IPS-18c (cell line): ENCODE data around the gene SOST.

ENCODE experiments used
- H3K4me3 ChIP-seq: 2 replicates; pipeline ENCODE4 v1.7.0; 2013; ENCODE audit warnings: low read depth, mild to moderate bottlenecking, low read length, moderate library complexity; ENCODE audit not compliant: insufficient read depth
- H3K9me3 ChIP-seq: one replicate; pipeline ENCODE4 v1.6.1; 2013; ENCODE audit warnings: mild to moderate bottlenecking, low read length, moderate library complexity; ENCODE audit not compliant: control insufficient read depth, insufficient read depth

SOST gene

GRCh38 chr17:43722269-43722619 lies 36.3 kb downstream of the SOST start:
- H3K9me3 ChIP-seq, result peaks cover 3% of the 10 kb centered on the region
- H3K4me3 ChIP-seq, result no peak overlapping the region

DNA sequence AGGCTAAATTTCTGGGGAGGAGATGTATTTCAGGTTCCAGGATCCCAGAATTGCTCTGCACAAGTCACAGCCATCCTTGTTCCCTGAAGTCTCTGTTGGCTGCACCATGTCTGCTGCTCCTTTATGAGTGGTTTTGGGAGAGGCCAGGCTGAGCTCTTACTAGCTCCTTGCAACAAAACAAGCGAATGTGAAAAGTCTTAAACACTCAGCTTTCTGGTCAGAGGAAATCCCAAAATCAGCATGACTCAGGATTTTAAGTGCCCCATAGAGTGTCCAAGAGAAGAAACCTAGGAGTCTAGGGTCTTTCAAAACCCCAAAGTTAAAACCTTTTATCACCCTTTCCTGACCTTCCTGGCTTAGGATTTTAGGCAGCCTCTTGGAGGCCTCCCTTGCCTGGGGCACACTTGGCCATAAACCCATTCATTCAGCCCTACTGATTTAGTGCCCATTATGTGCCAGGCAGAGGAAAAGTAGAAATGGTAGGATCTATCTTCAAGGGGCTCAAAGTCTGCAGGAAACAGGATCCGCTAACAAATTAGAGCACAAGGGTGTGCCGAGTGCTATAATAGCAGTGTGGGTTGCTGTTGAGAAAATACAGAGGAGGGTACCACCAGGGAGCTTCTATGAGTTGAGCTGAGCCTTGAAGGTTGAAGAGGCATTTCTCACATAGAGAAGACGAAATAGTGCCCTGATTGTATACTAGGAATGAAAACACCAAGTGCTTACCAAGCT lies 36.9 kb downstream of the SOST start:
- peaks cover 3% of the 10 kb centered on the region for H3K9me3 ChIP-seq
- H3K4me3 ChIP-seq, result no peak overlapping the region

DNA sequence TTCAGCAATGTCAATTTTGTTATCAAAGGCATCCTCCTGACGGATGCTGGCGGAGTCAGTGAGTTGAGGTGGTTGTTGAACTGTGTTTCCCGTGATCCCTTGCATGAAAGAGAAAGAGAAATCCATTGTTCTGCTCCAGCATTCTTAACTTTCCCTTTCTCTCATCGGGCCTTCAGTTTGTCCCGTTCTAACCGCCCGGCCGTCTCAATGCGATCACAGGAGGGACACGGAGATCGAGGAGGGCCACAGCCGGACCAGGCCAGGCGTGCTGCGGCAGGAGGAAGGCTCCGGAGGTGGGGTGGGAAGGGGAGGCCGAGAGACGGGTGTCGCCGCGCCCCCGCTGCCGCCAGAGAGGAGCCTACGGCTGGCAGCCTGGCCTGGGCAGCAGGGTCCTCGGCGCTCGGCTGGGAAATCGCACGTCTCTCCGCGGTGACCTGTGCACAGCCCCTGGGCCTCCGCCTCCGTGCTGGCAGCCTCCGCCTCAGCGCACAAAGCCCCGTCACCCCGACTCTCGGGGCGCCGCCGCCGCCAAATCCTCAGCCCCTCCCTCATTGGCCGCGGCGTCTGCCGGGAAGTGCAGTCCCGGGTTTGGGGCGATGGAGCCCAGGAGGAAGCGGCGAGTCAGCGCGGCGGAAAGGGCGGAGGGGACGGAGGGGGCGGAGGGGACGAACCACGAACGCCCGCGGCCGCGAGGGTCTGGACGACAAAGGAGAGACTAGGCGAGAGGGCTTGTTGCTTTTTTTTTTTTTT lies 38.1 kb downstream of the SOST start:
- H3K4me3 ChIP-seq, result peak overlapping the region; percentile 67
- peaks cover 3% of the 10 kb centered on the region for H3K9me3 ChIP-seq

- Histone ChIP-seq H3K9me3 (peaks cover 3% of the 10 kb centered on the region), H3K4me3 (no peak overlapping the region)
These were observed 39.0 kb downstream of the SOST start for GRCh38 chr17:43719578-43719977.

GRCh38 chr17:43718544-43718943 lies 40.0 kb downstream of the SOST start:
- H3K4me3 ChIP-seq, result no peak overlapping the region
- peaks cover 3% of the 10 kb centered on the region for H3K9me3 ChIP-seq

- Histone ChIP-seq H3K9me3 (peaks cover 3% of the 10 kb centered on the region), H3K4me3 (no peak overlapping the region)
These were observed 40.7 kb downstream of the SOST start for GRCh38 chr17:43717913-43718312.

DNA sequence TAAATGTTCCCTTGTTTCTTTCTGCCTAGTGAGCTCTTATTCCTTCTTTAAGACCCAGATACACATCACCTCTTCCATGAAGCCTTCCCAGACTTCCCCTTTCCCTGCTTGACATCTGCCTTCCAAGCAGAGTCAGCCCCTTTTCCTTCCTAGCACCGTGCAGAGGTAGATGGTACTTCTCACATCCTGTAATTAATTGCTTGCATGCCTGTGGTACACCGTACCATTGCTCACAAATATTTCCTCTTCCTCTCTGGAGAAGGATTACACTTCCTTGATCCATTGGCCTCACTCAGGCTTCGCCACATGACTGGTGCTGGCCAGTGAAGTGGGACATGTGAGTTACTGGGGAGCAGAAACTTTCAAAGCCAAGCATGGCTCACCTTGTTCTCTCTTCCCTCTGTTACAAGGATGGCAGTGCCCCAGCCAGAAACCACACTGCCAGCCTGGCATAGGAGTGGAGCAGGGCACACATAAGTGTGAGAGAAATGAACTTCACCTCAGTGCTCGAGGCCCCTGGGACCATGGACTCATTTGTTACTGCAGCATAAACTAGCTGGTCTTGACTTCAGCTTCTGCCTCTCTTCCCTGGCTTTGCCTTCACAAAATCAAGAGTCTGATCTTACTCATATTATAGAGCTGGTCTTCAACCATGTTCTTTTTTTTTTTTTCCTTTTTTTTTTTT lies 44.0 kb downstream of the SOST start:
- H3K9me3 ChIP-seq, result peaks cover 3% of the 10 kb centered on the region
- H3K4me3 ChIP-seq, result no peak overlapping the region

DNA sequence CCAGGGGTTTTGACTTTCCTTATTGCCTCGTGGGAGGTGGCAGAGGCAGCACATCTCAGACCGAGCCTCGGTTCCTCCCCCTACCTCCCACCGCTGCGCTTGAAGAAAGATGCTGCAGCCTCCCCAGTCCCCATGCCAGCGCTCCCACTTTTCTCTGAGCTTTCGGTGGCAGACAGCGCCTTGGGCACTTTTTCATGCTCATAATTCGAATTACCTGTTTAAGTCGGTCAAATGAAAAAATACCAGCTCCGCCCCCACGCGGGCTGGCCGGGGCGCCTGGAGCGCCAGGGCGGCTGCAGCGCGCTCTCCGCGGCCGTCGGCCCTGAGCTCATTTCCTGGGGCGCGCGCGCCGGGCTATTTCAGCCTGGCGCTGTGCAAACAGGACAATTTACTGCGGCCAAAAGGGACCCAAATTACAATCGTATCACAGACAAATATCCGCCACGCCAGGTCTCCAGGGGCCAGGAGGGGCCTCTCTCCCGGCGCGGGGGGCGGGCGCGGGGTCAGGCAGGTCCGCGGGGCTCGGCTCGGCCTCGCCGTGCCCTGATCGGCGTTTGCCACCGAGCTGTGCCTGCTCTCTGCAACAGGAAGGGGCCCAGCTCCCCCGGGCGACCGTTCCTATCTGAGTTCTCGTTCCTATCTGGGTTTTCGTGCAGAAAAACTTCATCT lies 45.0 kb downstream of the SOST start:
- no peaks in the 10 kb centered on the region for H3K9me3 ChIP-seq
- peak overlapping the region; percentile 63 for H3K4me3 ChIP-seq

- H3K4me3 ChIP-seq, result no peak overlapping the region
These were observed 46.2 kb downstream of the SOST start for GRCh38 chr17:43712397-43712796.

DNA sequence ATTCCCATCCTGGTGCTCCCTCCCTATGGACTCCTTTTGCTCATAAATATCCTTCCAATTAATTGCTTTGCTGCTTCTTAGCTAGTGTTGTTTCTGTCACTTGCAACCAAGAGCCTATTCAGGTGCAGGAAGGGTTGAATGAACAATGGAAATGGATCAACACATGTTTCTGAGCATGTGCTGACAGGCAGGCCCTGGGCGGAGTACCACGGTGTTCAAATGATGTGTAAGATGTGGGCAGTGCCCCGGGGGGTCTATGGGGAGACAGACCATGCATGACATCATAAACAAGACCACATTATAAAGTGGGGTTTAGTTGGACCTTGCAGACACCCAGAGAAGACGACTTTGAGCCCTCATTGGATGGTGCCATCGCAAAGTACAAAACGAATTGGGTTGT lies 48.5 kb downstream of the SOST start:
- Histone ChIP-seq H3K4me3 (no peak overlapping the region), H3K9me3 (no peaks in the 10 kb centered on the region)

More at GRCh38 chr17:43712397-43712796, 46.2 kb downstream of the SOST start:
- no peaks in the 10 kb centered on the region for H3K9me3 ChIP-seq

DNA sequence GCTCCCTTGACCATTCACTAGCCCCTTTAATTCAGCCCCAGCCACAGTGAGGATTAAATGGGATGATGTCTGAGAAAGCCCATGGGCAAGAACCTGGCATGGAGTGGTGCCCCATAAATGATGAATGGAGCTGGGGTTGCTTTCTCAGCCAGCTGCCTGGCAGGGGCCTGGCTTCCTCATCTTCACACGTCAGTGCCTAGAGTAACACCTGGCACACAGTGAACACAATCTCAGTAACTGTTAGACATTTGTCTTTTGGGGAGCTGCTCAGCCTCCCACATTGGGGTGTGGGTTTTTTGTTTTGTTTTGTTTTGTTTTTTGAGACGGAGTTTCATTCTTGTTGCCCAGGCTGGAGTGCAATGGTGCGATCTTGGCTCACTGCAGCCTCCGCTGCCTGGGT lies 49.4 kb downstream of the SOST start:
- H3K9me3 ChIP-seq, result no peaks in the 10 kb centered on the region
- no peak overlapping the region for H3K4me3 ChIP-seq

DNA sequence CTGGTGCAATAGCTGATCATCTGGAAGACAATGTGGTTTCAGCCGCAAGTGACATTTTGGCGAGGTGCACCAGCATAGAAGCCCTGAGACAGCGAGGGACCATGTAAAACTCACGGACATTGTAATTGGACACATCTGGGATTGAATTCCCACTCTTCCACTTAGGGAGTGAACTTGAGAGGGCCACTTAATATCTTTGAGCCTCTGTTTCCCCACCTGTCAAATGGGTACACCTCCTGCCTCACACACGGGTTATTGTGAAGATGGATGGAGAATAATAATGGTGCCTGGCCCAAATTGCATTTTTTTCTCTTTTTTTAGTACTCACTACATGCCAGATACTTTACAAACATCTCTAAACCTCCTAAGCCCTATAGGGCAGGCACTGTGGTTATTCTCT lies 51.4 kb downstream of the SOST start:
- Histone ChIP-seq H3K9me3 (peaks cover 2% of the 10 kb centered on the region), H3K4me3 (no peak overlapping the region)

- peaks cover 2% of the 10 kb centered on the region for H3K9me3 ChIP-seq
- H3K4me3 ChIP-seq, result no peak overlapping the region
These were observed 52.4 kb downstream of the SOST start for GRCh38 chr17:43706235-43706634.
